Measurements from ENCODE around the gene ARID2. TPM values are rescaled to one million over a fixed set of nuclear protein-coding genes. Genes with fewer than 3 reads are reported as not detected.
A peak's percentile ranks its signal among the peaks of the same experiment; 100 is the strongest.

ARID2 gene
- total and polyA plus RNA-seq, 2 of the 13 experiments (the other 11 are each of a cell fraction or from before 2014, with no cell fraction given): 15.9 to 22.2 TPM

- no peak for TF ChIP-seq ZNF383 (CRISPR knock-in tag; IDR thresholded peaks at IDR 0.05; ENCODE audit: borderline replicate concordance)
- peak; percentile 97 for TF ChIP-seq ZMYM4 (CRISPR knock-in tag; IDR thresholded peaks at IDR 0.05)
- no peak for TF ChIP-seq SRF (IDR thresholded peaks at IDR 0.05; ENCODE audit: low read depth, low read length)
- no peak for TF ChIP-seq SMARCC2 (IDR thresholded peaks at IDR 0.05)
- peak; percentile 83; the same call in 1 of the 2 replicates for TF ChIP-seq ZNF329 (CRISPR knock-in tag; IDR thresholded peaks at IDR 0.05; ENCODE audit: low read depth)
- TF ChIP-seq MATR3 (CRISPR knock-in tag; IDR thresholded peaks at IDR 0.05): no peak
- peak; percentile 51; the same call in 1 of the 2 replicates for TF ChIP-seq GFI1 (CRISPR knock-in tag; IDR thresholded peaks at IDR 0.05; ENCODE audit: borderline replicate concordance)
- no peak for TF ChIP-seq PCBP2 (optimal IDR thresholded peaks at IDR 0.05; ENCODE audit: low read depth, low read length, poor library complexity, severe bottlenecking)
- TF ChIP-seq NR3C1 (CRISPR knock-in tag; IDR thresholded peaks at IDR 0.05): no peak
- no peak for TF ChIP-seq AKNA (CRISPR knock-in tag; IDR thresholded peaks at IDR 0.05; ENCODE audit: borderline replicate concordance)
- peak; percentile 86 for TF ChIP-seq HDAC2 (CRISPR knock-in tag; IDR thresholded peaks at IDR 0.05)
- 0 out of 2 replicates have a peak, but pooled peaks have one; percentile 20 for TF ChIP-seq NR1H2 (CRISPR knock-in tag; IDR thresholded peaks at IDR 0.05; ENCODE audit: borderline replicate concordance, low read depth)
- TF ChIP-seq NFYC (CRISPR knock-in tag; IDR thresholded peaks at IDR 0.05): peak; percentile 38; the same call in 1 of the 2 replicates
- no peak for TF ChIP-seq RNF219 (CRISPR knock-in tag; IDR thresholded peaks at IDR 0.05)
- TF ChIP-seq FOXO1 (CRISPR knock-in tag; IDR thresholded peaks at IDR 0.05): peak; percentile 86
- TF ChIP-seq RFXAP (CRISPR knock-in tag; IDR thresholded peaks at IDR 0.05; ENCODE audit: borderline replicate concordance): peak; percentile 86; the same call in 1 of the 2 replicates
- TF ChIP-seq FOXA1 (IDR thresholded peaks at IDR 0.05): no peak
- peak; percentile 55; the same call in 1 of the 2 replicates for TF ChIP-seq FOXA1 (CRISPR knock-in tag; IDR thresholded peaks at IDR 0.05)
- TF ChIP-seq SAFB2 (CRISPR knock-in tag; IDR thresholded peaks at IDR 0.05; ENCODE audit: borderline replicate concordance, low read depth): 0 out of 2 replicates have a peak, but pooled peaks have one; percentile 72
- TF ChIP-seq, protein P1, sequence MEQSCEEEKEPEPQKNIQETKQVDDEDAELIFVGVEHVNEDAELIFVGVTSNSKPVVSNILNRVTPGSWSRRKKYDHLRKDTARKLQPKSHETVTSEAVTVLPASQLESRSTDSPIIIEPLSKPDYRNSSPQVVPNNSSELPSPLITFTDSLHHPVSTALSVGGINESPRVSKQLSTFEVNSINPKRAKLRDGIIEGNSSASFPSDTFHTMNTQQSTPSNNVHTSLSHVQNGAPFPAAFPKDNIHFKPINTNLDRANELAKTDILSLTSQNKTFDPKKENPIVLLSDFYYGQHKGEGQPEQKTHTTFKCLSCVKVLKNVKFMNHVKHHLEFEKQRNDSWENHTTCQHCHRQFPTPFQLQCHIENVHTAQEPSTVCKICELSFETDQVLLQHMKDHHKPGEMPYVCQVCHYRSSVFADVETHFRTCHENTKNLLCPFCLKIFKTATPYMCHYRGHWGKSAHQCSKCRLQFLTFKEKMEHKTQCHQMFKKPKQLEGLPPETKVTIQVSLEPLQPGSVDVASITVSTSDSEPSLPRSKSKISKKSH (CRISPR knock-in tag; IDR thresholded peaks at IDR 0.05; ENCODE audit: borderline replicate concordance): peak; percentile 87; the same call in 1 of the 2 replicates
- TF ChIP-seq ZNF619 (CRISPR knock-in tag; IDR thresholded peaks at IDR 0.05): 0 out of 2 replicates have a peak, but pooled peaks have one; percentile 54
- peak; percentile 95 for TF ChIP-seq HNRNPK (IDR thresholded peaks at IDR 0.05; ENCODE audit: low read depth, low read length, poor library complexity, severe bottlenecking)
- no peak for TF ChIP-seq HHEX (CRISPR knock-in tag; IDR thresholded peaks at IDR 0.05)
These were observed 775 bp upstream of the ARID2 start (continued) for GRCh38 chr12:45728630-45729232.

All from HepG2 (cell line).